GM12878 (cell line): ENCODE data around the gene SIM1. TPM values are rescaled to one million over a fixed set of nuclear protein-coding genes. Genes with fewer than 3 reads are reported as not detected.

Source experiments
- ATF2 ChIP-seq: IDR thresholded peaks from 2 replicates; pipeline ENCODE4 v1.6.1; 2012; ENCODE audit warnings: low read length, inconsistent platforms
- EP300 ChIP-seq, 2 experiments: fragments of 150-350 bp in 1 of 2; IDR thresholded peaks; 2 replicates each; pipeline ENCODE4 v1.6.1; 2011 to 2012; ENCODE audit warnings: low read depth in 2 of 2, low read length in 2 of 2, borderline replicate concordance in 1 of 2, improper control_type of control experiment in 1 of 2, inconsistent platforms in 1 of 2; ENCODE audit not compliant: control insufficient read depth in 1 of 2
- KAT2A ChIP-seq: conservative IDR thresholded peaks from 2 replicates; pipeline ENCODE4 v1.6.1; 2011; ENCODE audit warnings: low read depth, low read length; ENCODE audit not compliant: control insufficient read depth
- PML ChIP-seq: IDR thresholded peaks from 2 replicates; pipeline ENCODE4 v1.6.1; 2012; ENCODE audit warnings: low read length, inconsistent platforms
- POLR2AphosphoS5 ChIP-seq: IDR thresholded peaks from 2 replicates; pipeline ENCODE4 v1.6.1; 2011; ENCODE audit warnings: mild to moderate bottlenecking, low read length, inconsistent platforms
- RAD21 ChIP-seq: IDR thresholded peaks from 2 replicates; pipeline ENCODE4 v1.6.1; 2011; ENCODE audit warnings: mild to moderate bottlenecking, low read depth, low read length, moderate library complexity; ENCODE audit not compliant: insufficient read depth
- RFX5 ChIP-seq: IDR thresholded peaks from 2 replicates; pipeline ENCODE4 v1.6.1; 2011; ENCODE audit warnings: low read depth, low read length, improper control_type of control experiment
- SMARCA5 ChIP-seq: fragments of 450-650 bp; IDR thresholded peaks from 2 replicates; pipeline ENCODE4 v1.6.1; 2017; ENCODE audit warnings: mild to moderate bottlenecking
- polyA plus RNA-seq, 11 experiments: library from polyadenylated mRNA; depleted of rRNA in 4 of 11; unstranded in 6 of 11; stranded (reverse) in 5 of 11; fragments of >200 nt; fragmentation: Nextera tagmentation in 4 of 11; fragmentation: Illumina TruSeq in 1 of 11; extraction: Ambion mirVana in 4 of 11; extraction: Trizol in 1 of 11; gene quantifications; 1 replicate in 1 of 11; 2 replicates in 10 of 11; pipeline versions ENCODE4 v1.2.1 to v1.2.3, GENCODE V29; 2011 to 2016; ENCODE audit warnings: inconsistent platforms in 2 of 11, missing spikeins in 2 of 11, low read depth in 1 of 11
- total RNA-seq, 4 experiments: library from RNA; depleted of rRNA in 3 of 4; stranded (reverse); fragments of >200 nt in 3 of 4; fragmentation: Illumina TruSeq in 1 of 4; extraction: Trizol in 1 of 4; gene quantifications; 2 replicates each; pipeline versions ENCODE4 v1.2.1 to v1.2.3, GENCODE V29; 2013 to 2021

SIM1 gene
- total and polyA plus RNA-seq, 10 of the 15 experiments (the other 5 are each of a cell fraction or from before 2014, with no cell fraction given): not detected

- TF ChIP-seq ATF2 (no peak), EP300 (IDR thresholded peaks at IDR 0.05; ENCODE audit: borderline replicate concordance in 1 of 2, control insufficient read depth in 1 of 2, low read depth in 2 of 2, low read length in 2 of 2) (no peak), POLR2AphosphoS5 (no peak), RAD21 (no peak), SMARCA5 (no peak), KAT2A (no peak), RFX5 (no peak), PML (no peak)
- TF ChIP-seq, all 136 proteins: peak for 0
These were observed 128.7 kb downstream of the SIM1 start (continued) for GRCh38 chr6:100335991-100336390.
